ENCODE data around the gene GLYATL3.
A peak's percentile ranks its signal among the peaks of the same experiment; 100 is the strongest.

Gene GLYATL3

DNA sequence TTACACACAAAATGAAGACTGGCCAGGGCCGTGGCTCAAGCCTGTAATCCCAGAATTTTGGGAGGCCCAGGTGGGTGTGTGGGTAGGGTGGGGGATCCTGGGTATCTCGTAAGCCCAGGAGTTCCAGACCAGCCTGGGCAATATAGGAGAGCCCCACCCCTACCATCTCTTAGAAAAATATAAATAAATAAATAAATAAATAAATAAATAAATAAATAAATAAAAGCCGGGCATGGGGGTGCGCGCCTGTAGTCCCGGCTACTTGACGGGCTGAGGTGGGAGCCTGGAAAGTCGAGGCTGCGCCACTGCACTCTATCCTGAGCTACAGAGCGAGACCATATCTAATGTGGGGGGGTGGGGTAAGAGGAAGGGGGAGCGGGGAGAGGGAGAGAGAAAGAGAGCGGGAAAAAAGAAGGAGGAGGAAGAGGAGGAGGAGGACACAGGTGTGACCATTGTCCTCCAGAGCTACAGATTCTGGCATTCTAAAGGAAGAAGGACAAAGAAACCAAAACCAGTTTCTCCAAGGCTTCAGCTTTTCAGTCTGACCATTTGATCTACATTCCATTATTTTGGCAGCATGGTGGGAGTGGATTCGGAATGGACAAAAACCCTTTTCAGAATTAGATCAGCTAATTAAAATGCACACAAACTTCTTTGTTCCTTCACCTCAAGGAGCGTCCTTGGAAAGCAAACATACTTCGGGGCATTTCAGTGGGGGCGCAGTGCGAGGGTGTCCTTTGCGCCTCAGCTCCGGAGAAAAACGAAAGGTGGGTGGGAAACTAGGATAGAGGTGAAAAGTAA, 50.2 kb downstream of the GLYATL3 start:
- DNase-seq: no peak

DNA sequence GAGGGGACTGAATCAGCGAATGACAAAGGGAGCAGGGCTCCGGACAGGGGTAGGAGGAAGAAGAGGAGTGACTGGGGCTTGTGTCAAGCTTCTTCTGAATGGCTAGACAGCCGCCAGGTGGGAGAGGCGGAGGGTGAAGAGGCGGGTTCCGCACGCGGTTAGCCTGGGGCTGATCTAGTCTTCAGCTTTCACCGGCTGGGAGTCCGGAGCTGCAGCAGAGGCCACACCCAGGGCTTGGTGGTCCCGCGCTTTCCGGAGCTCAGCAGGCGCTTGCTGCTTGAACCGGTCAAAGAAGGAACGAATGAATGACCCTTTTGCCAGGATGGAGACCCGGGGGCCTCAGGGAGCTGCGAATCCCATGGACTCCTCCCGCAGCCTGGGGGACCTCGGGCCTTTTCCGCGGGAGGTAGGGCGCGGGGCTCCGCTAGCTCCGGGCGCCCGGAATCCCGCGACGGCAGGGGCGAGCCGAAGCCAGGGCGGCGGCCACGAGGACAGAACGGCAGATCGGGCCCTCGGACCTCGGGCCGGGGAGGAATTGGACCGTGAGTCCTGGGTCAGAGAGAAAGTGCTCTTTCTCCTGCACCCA, 50.9 kb downstream of the GLYATL3 start, which contains the start of gene C6orf141:
Gene C6orf141, plus strand, starts transcription at position 177 of the 586 bp plus-strand sequence. Its CDS starts 125 bp downstream, at position 302.
- DNase-seq: peak; percentile 7

DNA sequence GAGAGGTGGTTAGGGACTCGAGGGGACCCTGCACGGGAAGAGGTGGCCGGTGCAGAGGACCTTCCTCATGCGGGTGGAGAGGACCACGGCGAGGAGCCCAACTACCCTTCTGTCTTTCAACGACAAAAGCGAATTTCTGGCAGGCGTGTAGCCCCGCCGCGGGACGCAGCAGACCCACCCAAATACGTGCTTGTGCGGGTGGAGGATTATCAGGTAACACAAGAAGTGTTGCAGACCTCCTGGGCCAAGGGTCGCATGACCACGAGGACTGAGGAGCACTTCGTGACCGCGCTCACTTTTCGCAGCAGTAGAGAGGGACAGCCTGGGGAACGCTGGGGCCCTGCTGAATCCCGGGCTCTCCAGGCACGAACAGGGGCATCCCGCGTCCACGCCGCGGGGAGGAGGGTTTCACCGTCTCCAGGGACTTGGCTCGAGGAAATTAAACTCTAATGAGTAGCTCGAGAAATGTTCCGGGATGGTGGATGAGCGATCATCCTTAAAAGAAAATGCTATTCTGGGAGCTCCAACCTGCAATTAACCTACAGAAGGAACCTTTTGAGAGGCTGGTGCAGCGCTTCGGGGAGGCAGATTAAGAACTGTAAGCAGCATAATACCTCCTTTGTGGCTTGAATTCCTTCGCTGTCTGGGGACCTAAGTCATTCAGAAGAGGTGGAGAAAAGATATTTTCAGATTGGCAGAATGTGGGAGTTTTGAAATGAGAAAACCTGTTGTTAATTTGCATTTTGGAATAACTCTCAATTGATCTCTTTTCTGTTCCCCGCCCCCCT, 51.5 kb downstream of the GLYATL3 start:
- no peak for DNase-seq

DNA sequence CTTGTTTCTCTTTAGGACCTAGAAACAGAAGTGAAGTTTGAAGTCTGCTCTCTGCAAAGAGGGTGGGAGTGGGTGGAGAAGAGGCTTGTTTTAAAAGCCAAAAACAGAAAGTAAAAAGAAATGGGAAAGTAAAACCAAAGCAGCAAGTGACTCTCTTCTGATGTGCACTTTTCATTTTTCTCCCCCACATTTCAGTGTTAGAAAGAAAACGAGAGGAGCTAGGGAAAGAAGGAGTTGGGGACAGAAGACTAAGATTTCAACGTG, 52.1 kb downstream of the GLYATL3 start:
- DNase-seq: no peak

DNA sequence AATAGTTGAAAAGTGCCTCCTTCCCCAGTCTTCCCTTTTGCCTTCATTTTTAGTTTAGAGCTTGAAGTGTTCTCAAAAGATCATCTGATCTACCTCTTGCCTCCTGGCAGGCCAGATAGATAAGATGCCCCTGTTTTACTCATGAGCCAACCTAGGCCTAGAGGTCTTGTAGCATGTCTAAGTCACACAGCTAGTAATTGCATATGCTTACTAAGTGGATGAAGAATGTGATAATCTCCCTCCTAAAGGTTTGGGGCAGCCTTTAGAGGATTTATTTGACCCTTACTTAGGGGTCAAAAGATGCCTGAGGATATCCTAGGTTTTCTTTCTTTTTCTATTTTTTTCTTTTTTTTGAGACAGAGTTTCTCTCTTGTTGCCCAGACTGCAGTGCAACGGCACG, 52.9 kb downstream of the GLYATL3 start:
- DNase-seq: no peak

DNA sequence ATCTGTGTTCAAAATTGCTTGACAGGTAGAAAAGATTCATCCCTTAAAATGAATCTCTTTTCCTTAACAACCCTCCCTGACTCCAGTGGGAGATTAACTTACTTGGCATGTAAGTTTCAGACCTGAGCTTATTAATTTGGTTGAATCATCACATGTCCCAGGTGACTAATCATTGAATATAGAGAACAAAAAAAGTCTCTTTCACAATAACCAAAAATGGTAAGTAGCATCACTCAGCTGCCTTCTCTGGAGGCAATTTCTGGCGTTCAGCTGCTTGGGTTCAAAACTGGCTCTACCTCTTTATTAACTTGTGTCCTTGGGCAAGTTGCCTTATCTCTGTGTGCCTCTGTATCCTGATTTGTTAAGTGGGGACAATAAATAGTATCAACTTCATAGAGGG, 53.7 kb downstream of the GLYATL3 start:
- DNase-seq: no peak

DNA sequence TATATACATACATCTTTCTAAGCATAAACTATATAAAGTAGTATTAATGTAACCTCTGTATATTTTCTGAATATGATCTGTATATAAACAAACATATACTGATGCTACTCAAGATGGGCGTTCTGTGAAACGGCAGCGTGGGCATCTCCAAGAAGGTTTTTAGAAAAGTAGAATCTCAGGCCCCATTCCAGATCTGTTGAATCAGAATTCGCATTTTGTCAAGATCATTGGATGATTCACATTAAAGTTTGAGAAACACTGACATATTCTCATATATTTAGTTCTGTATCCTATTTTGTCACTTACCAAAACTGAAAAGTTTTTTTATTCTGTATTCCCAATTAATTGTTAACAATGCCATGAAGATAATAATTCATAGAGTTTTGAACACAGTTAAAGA, 56.2 kb downstream of the GLYATL3 start:
- no peak for DNase-seq

DNA sequence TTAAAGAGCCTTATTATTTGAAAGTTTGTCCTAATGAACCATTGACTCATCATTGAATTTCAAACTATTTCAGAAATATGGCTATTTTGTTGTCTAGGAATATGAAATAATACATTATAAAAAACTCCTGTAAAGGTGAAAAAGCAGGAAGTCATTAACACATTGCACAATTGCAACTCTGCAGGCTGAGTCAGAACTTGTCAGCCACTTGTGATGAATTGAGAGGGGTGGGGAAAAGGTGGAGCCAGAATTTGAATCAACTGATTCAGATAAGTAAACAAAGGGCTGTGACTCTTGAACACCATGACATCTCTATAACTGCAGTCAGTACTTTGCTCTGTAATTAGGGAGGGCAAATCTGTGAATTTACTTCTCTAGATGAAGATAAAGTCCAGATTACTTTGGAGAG, 56.7 kb downstream of the GLYATL3 start:
- DNase-seq: no peak

DNA sequence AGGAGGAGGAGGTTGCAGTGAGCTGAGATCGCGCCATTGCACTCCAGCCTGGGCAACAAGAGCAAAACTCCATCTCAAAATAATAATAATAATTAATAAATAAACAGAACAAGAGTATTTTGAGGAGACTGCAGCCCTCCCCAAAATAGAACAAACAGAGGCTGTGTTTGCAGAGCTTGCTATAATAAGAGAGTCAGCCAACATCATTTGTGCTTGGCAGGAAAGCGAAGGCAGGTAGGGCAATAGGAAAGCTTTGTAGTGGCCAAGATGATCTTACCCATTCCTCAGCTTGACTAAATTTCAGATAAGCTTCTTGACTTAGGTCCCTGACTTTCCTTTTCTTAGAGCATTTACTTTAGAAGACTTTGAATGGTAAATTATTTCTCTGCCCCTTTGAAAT, 57.5 kb downstream of the GLYATL3 start:
- DNase-seq: no peak

DNA sequence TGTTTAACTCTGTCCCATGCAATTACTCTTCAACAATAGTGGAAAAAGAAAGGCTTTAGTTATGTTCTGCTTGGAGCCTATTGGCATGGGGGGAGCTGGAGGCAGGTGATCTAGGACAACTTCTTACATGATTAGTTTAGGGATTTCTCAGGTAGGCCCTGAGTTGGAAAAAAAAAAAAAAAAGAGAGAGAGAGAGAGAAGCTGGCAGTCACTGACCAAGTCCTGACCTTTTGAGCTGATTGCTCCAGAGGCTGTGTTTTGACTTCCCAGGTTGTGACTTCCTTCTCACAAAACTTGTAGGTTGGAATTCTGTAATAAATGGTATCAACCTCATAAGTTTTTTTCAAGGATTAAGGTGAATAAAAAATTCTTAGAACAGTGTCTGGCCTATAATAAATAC, 58.5 kb downstream of the GLYATL3 start:
- DNase-seq: no peak

DNA sequence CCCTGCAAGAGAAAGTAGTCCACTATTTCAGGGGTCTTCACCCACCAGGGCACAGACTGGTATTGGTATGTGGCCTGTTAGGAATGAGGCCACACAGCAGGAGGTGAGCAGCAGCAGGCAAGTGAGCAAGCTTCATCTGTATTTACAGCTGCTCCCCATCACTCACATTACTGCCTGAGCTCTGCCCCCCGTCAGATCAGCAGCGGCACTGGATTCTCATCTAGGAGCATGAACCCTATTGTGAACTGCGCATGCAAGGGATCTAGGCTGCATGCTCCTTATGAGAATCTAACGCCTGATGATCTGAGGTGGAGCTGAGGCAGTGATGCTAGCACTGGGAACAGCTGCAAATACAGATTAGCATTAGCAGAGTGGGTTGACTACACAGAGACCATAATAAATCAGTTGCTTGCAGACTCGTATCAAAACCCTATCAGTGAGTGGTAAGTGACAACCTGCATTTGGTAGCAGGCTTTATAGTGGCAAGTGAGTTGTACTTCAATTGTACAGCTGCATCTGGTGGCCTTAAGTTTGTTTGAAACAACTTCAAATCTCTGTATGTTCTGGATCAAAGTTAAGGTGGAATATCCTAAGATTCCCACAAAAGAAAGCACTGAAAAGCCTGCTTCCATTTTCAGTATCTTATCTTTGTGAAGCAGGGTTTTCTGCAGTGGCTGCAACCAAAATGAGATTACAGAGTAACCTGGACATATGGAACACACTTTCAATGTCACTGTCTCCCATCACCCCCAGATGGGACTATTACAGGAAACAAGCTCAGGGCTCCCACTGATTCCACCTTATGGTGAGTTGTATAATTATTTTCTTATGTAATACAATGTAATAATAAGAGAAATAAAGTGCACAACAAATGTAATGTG, 63.5 kb downstream of the GLYATL3 start:
- DNase-seq: no peak

DNA sequence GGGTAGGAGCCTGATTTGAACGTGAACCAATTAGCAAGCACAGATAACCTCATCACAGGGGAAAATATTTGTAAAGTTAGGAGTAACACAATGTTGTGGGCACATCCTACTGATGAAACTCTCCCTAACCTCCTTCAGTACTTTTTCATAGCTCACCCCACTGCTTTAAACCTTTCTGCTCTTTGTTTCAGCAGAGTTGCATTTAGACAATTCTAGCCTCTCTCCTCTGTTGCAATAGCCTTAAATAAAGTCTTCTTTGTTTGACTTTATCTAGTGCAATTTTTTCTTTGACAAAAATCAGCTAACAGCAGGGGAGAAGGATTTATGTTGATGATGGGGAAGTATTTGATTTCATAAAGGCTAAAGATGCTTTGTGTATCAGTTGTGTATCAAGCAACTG, 64.8 kb downstream of the GLYATL3 start:
- DNase-seq: no peak

DNA sequence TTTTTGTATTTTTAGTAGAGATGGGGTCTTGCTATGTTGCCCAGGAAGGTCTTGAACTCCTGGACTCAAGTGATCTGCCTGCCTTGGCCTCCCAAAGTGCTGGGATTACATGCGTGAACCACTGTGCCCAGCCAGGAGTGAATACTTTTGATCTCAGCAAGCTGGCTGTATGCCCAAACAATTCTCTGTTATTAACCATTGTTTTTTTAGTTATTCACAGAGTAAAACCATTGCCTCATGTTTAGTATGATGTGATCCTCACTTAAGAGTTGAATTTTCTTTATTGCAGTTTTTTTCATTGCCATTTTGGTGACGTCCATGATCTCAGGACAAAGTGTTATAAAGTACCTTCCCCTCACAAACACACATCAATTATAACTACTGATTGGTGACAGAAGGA, 65.5 kb downstream of the GLYATL3 start:
- no peak for DNase-seq

DNA sequence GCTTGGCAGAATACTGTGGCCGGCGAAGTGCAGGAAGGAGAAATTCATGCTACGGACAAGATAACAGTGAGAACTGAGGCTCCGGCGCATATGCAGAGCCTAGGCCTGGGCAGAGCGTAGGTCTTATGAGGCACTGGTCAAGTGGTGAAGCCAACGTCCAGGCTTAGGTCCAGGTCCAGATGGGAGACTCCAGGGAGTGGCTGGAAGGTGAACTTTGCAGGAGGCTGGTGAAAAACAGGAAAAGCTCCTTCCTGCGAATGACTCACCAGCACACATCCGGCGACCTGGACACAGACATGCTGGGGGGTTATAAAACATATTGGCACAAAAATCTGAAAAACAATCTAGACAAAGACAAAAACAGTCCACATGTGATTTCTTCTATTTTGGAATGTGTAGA, 66.1 kb downstream of the GLYATL3 start:
- no peak for DNase-seq

DNA sequence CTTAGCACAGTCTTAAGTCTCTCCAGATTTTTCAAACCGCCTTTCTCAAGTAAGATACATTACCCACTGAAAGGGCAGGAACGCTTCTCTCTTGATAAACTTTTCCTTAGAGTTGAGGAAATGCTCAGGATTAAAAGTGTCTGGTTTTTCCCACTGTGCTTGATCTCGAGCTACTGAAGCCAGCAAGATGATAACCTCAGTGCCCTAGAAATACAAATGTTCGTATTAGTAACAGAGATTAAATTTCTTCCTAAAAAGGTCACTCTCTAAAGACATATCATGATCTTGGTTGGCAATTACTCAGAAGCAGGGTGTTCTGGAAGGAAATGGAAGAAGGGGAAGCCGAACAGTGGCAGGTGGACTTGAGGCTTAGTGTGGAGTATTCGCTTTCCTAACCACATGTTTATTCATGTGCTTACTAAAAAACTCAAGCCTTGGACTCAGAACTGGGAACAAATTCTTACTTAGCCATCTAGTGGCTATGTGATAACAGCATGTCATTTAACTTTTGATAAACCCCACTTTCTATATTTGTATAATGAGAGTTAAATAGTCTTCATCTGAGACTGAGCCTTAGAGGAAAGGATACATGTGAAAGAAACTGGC, 70.9 kb downstream of the GLYATL3 start:
- DNase-seq: no peak

DNA sequence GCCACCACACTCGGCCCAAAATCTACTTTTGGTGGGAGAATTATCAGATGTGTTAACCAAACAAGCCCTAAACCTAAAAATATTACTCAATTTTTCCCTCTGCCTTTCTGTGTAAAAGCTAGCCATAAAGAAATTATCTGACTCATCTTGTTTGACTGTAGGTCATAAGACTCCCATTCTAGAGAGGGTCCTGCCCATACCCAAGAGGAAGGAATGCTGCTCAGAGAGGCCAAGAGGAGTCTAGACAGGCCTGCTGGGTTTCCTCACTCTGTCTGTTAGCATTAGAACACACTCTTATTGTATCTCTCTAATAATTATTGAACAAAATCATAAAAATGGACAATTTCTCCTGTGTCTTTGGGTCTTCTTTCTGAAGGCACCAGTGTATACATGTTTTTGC, 76.9 kb downstream of the GLYATL3 start:
- no peak for DNase-seq

Data from NCI-H2107 (cell line).